Eye (tissue), 1 donor: ENCODE results near the gene CFAP99.

Experiments used
- DNase-seq: peaks from one replicate; pipeline ENCODE4 v3.0.0-alpha.2; 2015

CFAP99 gene

DNA sequence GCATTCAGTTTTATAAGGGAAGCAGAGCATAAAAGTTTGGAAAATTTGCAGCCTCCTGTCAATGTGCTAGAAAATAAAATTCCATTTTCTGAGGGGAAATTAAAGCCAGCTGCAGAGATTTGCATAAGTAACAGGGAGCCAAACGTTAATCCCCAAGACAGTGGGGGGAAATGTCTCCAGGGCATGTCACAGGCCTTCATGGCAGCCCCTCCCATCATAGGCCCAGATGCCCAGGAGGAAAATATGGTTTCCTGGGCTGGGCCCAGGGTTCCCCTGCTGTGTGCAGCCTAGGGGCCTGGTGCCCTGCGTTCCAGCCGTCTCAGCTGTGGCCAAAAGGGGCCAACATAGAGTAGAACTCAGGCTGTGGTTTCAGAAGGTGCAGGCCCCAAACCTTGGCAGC, 59.5 kb downstream of the CFAP99 start:
- peak; percentile 18 for DNase-seq

DNA sequence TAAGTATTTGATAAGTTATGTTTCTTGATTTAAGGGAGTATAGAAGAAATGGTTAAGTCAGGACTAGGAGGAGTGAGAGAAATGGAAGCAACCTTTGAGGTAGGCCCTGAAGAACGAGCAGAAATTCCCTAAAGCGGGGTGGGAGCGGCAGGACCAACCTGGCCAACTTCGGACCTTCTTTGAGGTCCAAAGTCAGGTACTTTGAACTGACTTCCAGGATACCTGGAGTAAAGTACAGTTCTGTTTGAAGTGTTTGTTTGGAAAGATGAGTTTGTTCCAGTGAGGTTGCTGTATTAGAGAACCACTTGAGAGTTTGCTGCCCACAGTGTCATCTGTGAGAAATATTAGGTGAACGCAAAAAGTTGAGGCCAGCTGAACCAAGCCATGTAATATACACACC, 61.9 kb downstream of the CFAP99 start:
- no peak for DNase-seq

DNA sequence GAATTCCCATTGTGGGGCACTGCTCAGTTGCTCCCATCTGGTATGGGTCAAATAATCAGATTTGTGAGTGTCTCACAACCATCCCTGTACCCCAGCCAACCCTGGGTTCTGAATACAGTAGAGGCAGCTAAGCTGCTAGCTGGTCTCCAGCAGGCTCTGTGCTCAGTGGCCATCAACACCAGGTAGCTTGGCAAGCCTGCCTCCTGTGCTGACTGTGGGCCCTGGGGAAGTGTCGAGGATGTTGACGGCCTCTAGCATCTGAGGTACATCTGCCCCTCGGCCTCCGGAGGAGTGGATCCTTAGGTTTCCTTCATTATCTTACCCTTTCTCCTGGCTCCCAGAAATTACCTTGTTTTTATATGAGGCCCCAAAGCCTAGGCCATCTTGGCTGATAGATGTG, 63.4 kb downstream of the CFAP99 start:
- DNase-seq = no peak

DNA sequence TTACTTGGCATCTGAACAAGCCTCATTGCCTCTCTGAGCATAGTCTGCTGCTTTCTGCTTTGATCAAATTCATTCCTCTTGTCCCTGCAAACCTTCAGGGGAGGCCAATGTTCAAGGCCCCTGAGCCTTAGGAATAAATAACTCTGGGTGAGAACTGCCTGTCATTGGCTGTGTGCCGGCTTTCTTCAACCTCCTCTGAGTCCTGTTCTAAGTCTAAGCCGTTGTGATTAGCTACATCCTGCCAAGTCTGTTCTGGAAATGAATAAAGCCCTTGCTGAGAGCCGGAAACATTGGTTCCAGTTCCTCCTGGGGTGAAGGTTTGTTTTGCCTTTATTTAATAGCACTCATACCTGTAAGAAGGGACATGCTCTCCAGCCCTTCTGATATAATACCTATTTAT, 63.9 kb downstream of the CFAP99 start:
- peak; percentile 28 for DNase-seq

DNA sequence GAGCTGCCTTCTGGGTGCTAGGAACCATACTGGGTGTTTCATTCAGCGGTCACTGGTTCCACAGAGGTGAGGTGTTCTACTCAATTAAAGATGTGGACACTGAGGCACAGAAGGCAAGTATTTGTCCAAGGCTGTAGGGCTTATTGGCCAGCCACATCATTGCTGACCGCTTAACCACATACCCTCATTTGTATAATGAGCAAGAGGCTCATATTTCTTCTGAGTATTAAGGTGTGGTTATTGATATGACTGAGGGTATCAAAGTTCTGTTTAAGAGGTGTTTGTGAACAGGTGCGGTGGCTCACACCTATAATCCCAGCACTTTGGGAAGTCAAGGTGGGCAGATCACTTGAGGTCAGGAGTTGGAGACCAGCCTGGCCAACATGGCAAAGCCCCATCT, 64.5 kb downstream of the CFAP99 start:
- DNase-seq = no peak

DNA sequence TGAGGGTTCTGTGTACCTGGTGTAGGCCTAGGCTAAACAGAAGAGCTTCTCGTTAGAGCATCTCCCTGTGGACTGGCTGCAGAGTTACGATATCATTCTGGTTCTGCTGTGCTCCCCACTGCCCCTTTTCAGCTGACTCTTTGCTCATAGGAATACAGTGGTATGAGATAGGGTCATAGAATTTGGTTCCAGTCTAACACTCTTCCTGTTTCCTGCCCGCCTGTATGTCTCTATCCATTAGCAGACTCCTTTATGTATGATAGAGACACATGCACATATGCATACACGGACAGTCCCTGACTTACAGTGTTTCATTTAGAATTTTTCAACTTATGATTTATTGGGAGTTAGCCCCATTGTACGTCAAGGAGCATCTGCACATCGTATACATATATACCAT, 65.4 kb downstream of the CFAP99 start:
- DNase-seq = no peak

DNA sequence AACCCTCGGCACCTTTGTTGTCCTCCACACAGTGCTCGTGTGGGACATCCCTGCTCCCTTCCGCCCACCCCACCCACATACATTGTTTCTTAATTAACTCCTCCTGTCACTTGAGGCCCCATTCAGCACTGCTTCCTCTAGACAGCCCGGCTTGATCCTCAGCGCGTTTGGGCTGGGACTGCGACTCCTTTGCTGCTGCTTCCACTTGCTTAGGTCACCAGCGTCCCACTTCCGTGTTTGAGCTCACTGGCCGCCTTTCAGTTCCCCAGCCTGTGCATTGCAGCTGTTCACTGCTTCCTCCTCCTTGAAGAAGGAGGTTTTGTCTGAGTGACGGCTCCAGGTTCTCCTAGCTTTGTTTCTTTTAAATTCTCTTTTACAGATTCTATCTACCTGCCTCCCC, 66.2 kb downstream of the CFAP99 start:
- DNase-seq = peak; percentile 40

DNA sequence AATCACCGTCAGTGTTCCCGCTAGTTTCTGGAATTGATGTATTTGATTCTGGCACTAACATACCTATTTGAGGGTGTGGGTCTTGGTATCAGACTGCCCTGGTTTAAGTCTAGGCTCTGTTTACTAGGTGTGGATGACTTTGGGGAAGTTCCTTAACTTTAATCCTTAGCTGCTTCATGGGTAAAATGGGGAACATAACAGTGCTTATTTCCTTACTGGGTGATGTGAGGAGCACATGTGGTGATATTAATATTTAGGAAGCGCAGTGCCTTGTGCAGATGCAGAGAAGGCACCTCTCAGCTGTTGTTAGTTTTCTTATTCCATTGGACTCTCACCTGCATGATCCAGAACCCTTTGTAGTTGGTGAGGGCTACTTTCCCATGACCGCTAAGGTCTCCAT, 67.2 kb downstream of the CFAP99 start:
- DNase-seq = no peak

DNA sequence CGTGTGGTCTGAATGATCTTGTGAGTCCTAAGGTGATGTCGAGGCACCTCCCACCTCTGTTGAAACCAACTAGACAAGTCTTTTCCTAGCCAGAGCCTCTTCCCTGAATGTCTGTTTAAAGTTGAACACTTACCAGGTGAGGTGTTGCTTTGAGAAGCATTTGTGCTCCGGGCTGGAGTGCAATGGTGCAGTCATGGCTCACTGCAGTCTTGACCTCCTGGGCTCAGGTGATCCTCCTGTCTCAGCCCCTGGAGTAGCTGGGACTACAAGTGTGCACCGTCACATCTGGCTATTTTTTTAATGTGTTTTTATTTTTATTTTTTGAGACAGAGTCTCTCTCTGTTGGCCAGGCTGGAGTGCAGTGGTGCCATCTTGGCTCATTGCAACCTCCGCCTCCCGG, 68.2 kb downstream of the CFAP99 start:
- DNase-seq = no peak

DNA sequence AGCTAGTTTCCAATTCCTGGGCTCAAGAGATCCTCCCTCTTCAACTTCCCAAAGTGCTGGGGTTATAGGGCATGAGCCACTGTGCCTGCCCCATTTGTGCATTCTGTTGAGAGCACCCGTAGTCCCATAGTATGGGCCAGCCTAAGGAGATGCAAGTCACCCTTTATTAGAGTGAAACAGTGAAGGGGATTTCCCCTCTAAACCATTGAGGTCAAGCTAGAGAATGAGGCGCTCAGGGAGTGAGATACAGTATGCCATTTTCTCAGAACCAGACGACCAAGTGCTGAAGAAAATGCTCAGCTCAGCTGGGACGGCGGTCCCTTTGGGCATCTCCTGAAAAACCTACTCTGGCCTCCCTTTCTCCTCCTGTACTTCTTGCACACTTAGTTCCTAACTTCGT, 68.9 kb downstream of the CFAP99 start:
- DNase-seq = no peak

DNA sequence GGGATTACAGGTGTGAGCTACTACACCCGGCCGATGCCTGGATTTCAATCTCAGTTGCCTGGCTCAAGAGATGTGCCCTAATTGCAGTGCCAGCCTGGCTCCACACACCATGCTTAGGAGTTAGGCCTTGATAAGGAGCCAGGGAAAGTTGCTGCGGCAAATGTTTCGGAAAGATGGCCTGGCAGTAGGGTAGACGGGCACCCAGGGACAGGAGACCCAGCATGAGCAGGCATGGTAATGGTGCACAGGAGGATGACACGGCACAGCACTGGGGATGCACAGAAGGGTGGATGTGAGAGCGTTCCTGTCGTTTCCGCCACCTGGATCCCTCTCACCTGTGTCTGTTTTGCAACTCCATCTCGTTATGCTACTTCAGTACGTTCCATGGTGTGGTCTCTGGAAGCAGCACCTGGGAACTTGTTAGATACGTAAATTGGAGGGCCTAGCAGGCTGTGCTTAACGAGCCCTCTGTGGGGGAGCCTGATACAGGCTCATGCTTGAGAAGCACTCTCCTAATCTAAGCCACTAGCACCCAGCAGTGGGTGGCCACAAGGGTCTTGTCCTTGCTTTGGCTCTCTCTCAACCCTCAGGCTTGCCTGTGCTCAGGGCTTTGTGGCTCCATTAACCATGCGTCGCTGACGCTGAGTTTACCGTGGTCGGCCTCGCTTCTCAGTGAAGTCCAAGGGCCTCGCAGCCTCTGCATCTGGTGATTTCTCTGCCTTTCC, 70.5 kb downstream of the CFAP99 start:
- DNase-seq = no peak

DNA sequence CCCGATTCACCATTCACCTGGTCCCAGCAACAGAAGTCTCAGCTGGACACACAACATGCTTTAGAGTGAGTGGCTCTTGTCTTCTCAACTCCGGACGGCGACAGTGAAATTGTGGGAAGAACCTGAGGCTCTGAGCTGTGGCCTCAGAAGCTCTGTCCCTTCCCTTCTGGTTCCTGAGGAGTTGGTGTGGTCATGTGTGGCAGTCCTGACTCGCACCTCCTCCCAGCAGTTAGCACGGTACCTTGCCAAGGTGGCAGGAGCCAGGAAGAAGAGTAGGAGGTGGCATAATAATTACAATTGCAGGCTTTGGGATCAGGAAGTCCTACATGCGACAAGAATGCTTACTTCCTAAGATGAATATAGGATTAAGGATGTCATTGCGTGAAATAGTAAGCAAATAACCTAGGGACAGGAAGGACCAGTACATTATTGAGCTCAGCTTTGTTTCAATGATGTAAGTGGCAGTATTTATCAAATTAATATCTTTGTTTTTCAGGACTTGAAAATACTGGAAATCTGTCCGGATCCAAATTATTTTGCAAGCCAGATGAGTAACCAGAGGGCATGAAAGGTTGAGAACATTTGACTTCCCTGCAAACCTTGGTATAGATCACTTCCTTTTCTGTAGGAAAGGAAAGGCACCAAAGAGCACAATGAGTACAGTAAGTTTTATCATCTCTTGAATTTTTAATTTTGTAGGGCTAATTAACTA, 71.2 kb downstream of the CFAP99 start:
- no peak for DNase-seq

DNA sequence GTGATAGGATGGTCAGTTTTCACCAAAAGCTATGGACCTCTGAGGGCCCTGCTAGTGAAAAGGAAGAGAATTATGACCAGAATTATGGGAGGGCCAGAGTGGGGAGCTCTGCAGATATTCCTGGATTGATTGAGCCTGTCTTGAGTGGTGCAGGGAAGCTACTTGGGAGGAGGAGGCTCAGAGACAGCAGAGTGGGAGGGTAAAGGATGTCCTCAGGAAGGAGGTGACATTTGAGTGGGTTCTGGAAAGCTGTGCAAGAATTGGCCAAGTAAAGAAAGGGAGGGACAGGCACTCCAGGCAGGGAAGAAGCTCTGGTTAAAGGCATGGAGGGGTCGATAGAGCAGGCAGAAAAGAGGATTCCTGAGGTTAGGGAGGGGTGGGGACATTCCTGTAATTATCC, 74.2 kb downstream of the CFAP99 start:
- no peak for DNase-seq

DNA sequence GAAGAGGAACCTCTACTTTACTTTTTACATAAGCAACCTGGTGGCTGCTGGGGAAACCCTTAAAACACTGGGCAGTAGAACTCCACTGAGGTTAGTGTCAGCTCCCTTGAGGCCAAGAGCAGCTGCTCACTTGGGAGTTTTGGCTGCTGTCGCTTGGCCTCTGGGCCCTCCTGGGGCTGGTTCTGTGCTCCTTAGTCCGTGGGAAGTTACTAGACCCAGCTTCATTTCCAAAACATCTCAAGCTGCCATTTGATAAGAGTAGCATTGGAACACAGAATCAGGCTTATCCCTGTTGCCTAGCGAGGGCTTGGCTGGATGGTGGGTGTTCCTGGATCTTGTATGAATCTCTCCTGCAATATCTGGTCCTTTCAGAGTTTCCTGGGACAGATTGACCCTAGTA, 76.2 kb downstream of the CFAP99 start:
- DNase-seq = no peak

DNA sequence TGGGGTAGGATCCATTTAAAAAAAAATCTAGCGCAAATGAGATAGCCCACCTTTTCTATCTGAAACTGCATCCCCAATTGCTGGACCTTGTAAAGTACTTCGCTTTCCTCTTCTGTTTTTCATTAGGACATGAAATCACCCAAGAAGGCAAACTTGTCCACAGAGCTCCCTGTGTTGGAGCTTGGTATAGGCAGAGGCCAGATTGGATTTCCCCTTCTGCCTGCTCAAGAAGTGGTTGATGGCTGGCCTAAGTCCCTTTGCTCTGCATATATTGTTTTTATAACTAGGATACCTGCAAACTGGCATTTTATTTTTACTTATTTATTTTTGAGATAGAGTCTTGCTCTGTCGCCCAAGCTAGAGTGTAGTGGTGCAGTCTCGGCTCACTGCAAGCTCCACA, 78.6 kb downstream of the CFAP99 start:
- no peak for DNase-seq

DNA sequence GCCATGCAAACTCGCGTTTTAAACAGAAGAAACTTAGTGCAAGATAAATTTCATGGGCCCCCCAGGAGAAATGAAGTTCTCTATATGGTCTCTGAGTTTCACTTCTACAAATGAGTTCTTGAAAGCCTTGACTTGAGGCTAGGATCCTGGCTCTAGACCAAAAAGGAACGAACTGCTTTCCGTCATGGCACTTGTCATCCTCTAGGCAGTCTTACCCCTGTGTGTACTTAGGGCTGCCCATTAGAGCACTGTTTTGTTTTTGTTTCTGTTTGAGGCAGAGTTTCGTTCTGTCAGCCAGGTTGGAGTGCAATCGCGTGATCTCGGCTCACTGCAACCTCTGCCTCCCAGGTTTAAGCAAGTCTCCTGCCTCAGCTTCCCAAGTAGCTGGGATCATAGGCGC, 79.2 kb downstream of the CFAP99 start:
- no peak for DNase-seq

DNA sequence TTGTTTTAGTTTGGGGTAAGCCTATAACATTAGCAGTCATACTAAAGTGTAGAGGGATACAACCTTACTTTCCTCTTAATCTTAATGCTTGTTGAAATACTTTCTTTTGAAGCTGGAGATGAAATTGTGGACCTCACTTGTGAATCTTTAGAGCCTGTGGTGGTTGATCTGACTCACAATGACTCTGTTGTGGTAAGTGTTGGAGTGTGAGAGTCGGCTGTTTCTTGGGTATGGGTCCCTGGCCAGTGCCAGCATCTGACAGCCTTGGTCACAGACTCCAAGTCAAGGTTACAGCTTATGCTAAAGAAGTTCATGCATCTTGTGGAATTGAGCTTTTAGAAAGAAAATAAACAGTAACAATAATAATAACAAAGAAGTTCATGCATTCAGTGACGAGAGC, 81.8 kb downstream of the CFAP99 start:
- no peak for DNase-seq

DNA sequence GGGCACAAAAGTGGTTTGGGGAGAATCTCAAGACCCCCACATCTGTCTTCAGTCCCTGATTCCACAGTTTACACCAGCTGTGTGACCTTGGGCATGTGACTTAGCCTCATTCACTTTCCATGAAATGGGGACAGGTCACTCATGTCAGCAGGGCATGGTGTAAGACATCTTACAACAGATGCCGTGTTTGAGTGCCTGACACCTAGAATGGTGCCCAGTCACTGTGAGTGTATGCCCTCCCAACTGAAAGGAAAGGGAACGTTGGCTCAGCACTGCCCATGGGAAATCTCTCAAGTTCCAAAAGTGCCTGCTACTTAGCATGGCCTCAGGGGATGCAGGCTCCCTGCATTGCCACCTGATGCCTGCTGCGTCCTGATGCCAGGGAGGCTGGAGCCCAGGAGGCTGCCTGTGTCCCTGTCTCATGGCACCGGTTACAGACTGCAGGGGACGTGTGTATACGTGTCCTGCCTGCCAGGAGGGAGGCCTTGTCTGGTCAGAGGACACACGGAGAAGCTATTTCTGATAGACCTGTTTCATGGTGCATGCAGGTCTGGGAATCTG, 82.4 kb downstream of the CFAP99 start:
- DNase-seq = no peak

DNA sequence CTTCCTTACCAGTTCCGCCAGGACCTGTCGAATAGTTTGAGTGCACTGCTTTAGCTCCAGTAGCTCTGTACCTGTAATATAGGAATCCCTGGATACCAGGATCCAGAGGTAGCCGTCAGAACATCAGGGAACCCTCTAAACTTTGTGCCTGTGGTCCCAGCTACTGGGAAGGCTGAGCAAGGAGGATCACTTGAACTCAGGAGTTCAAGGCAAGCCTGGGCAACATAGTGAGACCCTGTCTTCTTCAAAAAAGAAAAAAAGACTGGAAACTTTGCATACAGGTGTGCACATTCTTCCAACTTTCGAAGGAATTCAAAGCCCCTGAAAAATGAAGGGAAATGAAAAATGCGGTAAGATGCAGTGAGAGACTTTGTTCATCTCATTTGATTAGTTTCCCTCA, 85.1 kb downstream of the CFAP99 start:
- DNase-seq = no peak

DNA sequence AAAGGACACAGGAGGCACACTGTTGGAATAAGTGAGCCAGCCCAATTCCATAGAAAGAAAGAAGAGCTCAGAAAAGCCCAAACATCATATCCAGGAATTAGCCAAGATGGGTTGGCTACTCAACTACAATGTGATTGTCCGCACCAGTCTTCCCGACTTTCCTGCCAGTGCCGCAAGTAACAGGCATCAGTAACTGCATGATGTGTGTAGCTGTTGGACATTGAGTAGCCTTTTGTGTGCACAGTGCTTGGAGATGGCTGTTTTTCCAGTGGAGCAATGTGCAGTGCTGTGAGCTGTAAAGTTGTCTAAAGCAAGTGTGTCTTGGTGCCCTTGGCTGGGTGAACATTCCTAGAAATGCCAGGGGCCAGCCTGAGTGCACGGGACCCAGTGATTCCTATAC, 88.5 kb downstream of the CFAP99 start:
- DNase-seq = no peak

DNA sequence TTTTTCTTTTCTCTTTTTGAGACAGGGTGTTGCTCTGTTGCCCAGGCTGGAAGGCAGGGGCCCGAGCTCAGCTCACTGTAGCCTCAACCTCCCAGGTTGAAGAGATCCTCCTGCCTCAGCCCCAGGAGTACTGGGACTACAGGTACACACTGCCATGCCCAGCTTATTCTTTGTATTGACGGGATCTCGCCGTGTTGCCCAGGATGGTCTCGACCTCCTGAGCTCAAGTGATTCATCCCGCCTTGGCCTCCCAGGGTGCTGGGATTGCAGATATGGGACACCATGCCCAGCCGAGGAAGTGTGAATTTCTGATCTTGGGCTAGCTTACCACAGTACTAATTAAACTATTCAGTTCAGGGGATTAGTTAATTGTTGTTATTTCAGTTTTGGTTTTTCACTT, 89.1 kb downstream of the CFAP99 start:
- DNase-seq = no peak

DNA sequence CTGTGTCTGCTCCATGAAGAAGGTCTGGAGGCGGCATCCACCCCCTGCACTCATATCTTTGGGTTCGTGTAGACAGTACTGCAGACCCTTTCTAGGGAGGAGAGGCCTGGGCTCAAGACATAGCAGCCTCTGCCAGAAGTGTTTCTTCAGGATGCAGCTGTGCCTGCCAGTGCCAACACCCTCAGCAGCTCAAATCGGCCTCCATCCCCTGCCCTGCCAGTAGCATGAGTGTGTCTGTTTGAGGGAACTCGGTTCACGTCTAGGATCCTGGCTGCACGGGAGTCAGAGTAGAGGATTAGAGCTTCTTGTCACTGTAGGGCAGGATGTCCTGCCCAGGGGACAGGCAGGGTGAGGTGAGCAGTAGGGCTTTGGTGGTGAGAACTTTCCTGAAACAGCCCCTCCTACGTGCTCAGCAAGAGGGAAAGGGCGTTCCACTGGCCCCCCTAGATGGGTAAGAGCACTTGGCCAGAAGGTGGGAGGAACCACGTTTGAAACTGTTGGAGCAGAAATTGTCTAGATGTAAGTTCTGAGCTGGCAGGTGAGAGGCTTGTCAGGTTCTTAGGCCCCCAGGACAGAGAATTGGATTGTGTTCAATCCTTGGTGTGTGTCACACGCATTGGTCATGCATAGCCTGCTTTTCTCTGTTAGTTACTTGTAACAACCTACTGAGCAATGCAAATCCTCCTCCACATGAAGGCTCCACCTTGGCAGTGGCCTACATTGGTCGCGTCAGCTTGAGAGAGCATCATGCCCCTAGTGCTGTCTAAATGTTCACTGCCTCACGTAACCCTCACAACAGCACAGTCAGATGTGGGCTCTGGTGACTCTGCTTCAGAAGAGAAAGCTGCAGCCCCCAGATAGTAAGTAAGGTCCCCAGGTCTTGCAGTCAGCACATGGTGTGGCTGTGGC, 91.8 kb downstream of the CFAP99 start:
- no peak for DNase-seq

DNA sequence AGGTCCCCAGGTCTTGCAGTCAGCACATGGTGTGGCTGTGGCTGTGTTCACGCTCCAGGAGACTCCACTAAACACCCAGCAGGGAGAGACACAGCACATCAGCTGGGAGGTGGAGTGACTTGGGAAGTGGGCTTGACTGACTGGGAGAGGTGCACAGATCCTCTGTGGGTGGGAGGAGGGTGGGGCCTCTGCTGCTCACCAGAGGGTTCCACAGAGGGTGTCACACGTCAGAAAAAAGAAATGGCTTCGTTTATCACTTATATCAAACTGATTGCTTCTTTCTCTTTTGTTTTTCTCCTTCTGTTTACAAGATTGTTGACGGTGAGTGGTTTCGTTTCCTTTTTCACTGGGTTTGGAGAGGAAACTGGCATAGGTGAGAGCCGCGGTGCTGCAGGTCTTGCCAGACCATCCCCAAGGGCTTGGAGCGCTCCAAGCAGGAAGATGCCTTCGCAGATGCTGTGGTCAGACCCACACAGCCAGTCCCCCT, 92.9 kb downstream of the CFAP99 start:
- DNase-seq = no peak
